HL-60 (cell line): Measurements from ENCODE around the gene LIFR.

Source experiments
- DNase-seq, 2 experiments: peaks; one replicate each; pipeline ENCODE4 v3.0.0-alpha.2; 2010 to 2020; ENCODE audit warnings: low read depth in 1 of 2, low spot score in 1 of 2
- H3K27ac ChIP-seq: fragments of 250-450 bp; sonication (Bioruptor Pico); replicated peaks from 2 replicates; pipeline ENCODE4 v1.5.1; 2020; ENCODE audit warnings: mild to moderate bottlenecking, moderate library complexity
- H3K27me3 ChIP-seq: fragments of 250-450 bp; sonication (Bioruptor Pico); 2 replicates; pipeline ENCODE4 v1.5.1; 2021; ENCODE audit warnings: mild to moderate bottlenecking, moderate library complexity; ENCODE audit not compliant: insufficient read depth, poor library complexity, severe bottlenecking
- H3K4me3 ChIP-seq: replicated peaks from 2 replicates; pipeline ENCODE4 v1.5.1; 2011; ENCODE audit warnings: mild to moderate bottlenecking, control low read depth, low read length; ENCODE audit not compliant: insufficient read depth
- GABPA ChIP-seq: IDR thresholded peaks from 2 replicates; pipeline ENCODE4 v1.6.1; 2012; ENCODE audit warnings: low read depth
- POLR2AphosphoS5 ChIP-seq: IDR thresholded peaks from 2 replicates; pipeline ENCODE4 v1.6.1; 2012; ENCODE audit warnings: low read depth
- REST ChIP-seq: IDR thresholded peaks from 2 replicates; pipeline ENCODE4 v1.6.1; 2012; ENCODE audit warnings: low read depth; ENCODE audit not compliant: insufficient replicate concordance
- SPI1 ChIP-seq: IDR thresholded peaks from 2 replicates; pipeline ENCODE4 v1.6.1; 2012; ENCODE audit warnings: low read depth, mild to moderate bottlenecking, borderline replicate concordance
- TF ChIP-seq, protein P1 (sequence below): IDR thresholded peaks from one replicate; pipeline ENCODE4 v1.5.1; 2011; ENCODE audit warnings: low read length, control low read depth, inconsistent platforms; ENCODE audit not compliant: insufficient read depth

LIFR gene

GRCh38 chr5:38532165-38532669 is 24.2 kb downstream of the LIFR start:
- DNase-seq, result no peak
- Histone ChIP-seq H3K4me3 (no peak overlapping the region), H3K27me3 (no peaks in the 10 kb centered on the region), H3K27ac (no peak overlapping the region)
- TF ChIP-seq GABPA (no peak), SPI1 (no peak), REST (no peak), POLR2AphosphoS5 (no peak)
- TF ChIP-seq, protein P1, sequence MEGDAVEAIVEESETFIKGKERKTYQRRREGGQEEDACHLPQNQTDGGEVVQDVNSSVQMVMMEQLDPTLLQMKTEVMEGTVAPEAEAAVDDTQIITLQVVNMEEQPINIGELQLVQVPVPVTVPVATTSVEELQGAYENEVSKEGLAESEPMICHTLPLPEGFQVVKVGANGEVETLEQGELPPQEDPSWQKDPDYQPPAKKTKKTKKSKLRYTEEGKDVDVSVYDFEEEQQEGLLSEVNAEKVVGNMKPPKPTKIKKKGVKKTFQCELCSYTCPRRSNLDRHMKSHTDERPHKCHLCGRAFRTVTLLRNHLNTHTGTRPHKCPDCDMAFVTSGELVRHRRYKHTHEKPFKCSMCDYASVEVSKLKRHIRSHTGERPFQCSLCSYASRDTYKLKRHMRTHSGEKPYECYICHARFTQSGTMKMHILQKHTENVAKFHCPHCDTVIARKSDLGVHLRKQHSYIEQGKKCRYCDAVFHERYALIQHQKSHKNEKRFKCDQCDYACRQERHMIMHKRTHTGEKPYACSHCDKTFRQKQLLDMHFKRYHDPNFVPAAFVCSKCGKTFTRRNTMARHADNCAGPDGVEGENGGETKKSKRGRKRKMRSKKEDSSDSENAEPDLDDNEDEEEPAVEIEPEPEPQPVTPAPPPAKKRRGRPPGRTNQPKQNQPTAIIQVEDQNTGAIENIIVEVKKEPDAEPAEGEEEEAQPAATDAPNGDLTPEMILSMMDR, result no peak

DNA sequence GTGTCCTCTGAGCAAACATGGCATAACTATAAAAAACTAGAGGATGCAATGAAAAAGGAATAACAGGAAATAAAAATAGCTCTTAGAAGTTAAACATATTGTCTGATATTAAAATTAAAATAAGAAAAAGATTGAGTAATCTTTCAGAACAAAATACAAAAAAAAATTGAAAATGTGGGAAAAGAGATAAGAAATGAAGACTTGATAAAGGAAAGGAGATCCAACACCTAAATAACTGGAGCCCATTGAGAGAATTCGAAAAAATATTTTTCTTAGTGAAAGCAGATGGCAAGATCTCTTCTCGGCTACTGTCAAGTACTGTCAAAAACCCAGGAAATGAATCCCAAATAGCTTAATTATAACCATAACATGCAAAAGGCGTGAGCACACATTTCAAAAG is 24.9 kb downstream of the LIFR start:
- Histone ChIP-seq H3K4me3 (no peak overlapping the region), H3K27ac (no peak overlapping the region), H3K27me3 (no peaks in the 10 kb centered on the region)
- DNase-seq, result no peak
- TF ChIP-seq REST (no peak), SPI1 (no peak), GABPA (no peak), POLR2AphosphoS5 (no peak)

GRCh38 chr5:38529955-38530646 is 26.3 kb downstream of the LIFR start:
- Histone ChIP-seq H3K4me3 (no peak overlapping the region), H3K27me3 (no peaks in the 10 kb centered on the region), H3K27ac (no peak overlapping the region)
- TF ChIP-seq SPI1 (no peak), GABPA (no peak), POLR2AphosphoS5 (no peak), REST (no peak)
- TF ChIP-seq, protein P1, result no peak
- DNase-seq, result no peak
